IMR-90 (cell line): ENCODE results near the gene FMN1. TPM values are rescaled to one million over a fixed set of nuclear protein-coding genes. Genes with fewer than 3 reads are reported as not detected.

Experiments used
- ATAC-seq: fragments of 200-7000 bp; cut with Tn5 transposase; 2 replicates; pipeline ENCODE4 v1.9.1; 2020; ENCODE audit warnings: low read depth, mild to moderate bottlenecking, moderate library complexity
- BruUV-seq: library from RNA; stranded (reverse); fragments of 400-500 nt; replicated peaks from 2 replicates; lab custom pipeline; 2021; lab: Mats Ljungman, UMichigan
- CTCF ChIA-PET: fragments of 300-600 bp; formaldehyde crosslinking; extraction: SDS; loops from one replicate; lab custom pipeline; 2021; ENCODE audit warnings: antibody characterized with exemption; lab: Yijun Ruan, JAX
- POLR2A ChIA-PET: fragments of 300-600 bp; sonication (Branson Sonifier 250); formaldehyde crosslinking; loops from one replicate; lab custom pipeline; 2022; ENCODE audit warnings: antibody characterized with exemption; ENCODE audit not compliant: unreplicated experiment; lab: Charles Lee
- DNase-seq: peaks from one replicate; pipeline ENCODE4 v3.0.0; 2013
- H2AFZ ChIP-seq: replicated peaks from 2 replicates; pipeline ENCODE3; 2013; ENCODE audit warnings: low read length, mild to moderate bottlenecking; ENCODE audit not compliant: poor library complexity
- H2AK5ac ChIP-seq: 2 replicates; pipeline ENCODE4 v1.6.1; 2013; ENCODE audit warnings: low read depth, low read length, inconsistent platforms
- H2AK9ac ChIP-seq: replicated peaks from 2 replicates; pipeline ENCODE3; 2013; ENCODE audit warnings: mild to moderate bottlenecking, low read depth, low read length, moderate library complexity; ENCODE audit not compliant: poor library complexity
- H2BK120ac ChIP-seq: 2 replicates; pipeline ENCODE4 v1.6.1; 2013; ENCODE audit warnings: low read depth, low read length, inconsistent platforms
- H2BK15ac ChIP-seq: 3 replicates; pipeline ENCODE4 v1.6.1; 2013; ENCODE audit warnings: low read depth, low read length, inconsistent platforms
- H2BK20ac ChIP-seq: 2 replicates; pipeline ENCODE4 v1.6.1; 2013; ENCODE audit warnings: low read depth, mild to moderate bottlenecking, inconsistent platforms, low read length, moderate library complexity
- H2BK5ac ChIP-seq: 2 replicates; pipeline ENCODE4 v1.6.1; 2013; ENCODE audit warnings: mild to moderate bottlenecking, low read depth, low read length, inconsistent platforms; ENCODE audit not compliant: poor library complexity, severe bottlenecking
- H3K14ac ChIP-seq: replicated peaks from 2 replicates; pipeline ENCODE4 v1.6.1; 2013; ENCODE audit warnings: low read depth, low read length, inconsistent platforms
- H3K18ac ChIP-seq: 2 replicates; pipeline ENCODE4 v1.6.1; 2013; ENCODE audit warnings: low read depth, low read length, control low read depth
- H3K23ac ChIP-seq: 2 replicates; pipeline ENCODE4 v1.6.1; 2013; ENCODE audit warnings: low read depth, low read length, inconsistent platforms
- H3K27ac ChIP-seq: 2 replicates; pipeline ENCODE4 v1.5.1; 2013; ENCODE audit warnings: mild to moderate bottlenecking, control low read depth, low read length; ENCODE audit not compliant: insufficient read depth
- H3K27me3 ChIP-seq: 2 replicates; pipeline ENCODE4 v1.6.1; 2013; ENCODE audit warnings: low read length; ENCODE audit not compliant: control insufficient read depth, insufficient read depth
- H3K36me3 ChIP-seq: 2 replicates; pipeline ENCODE4 v1.6.1; 2013; ENCODE audit warnings: low read length, mixed read lengths; ENCODE audit not compliant: control insufficient read depth, insufficient read depth
- H3K4ac ChIP-seq: 2 replicates; pipeline ENCODE4 v1.6.1; 2013; ENCODE audit warnings: low read depth, low read length, inconsistent platforms
- H3K4me1 ChIP-seq: 2 replicates; pipeline ENCODE4 v1.6.1; 2013; ENCODE audit warnings: low read length, mixed read lengths; ENCODE audit not compliant: control insufficient read depth, insufficient read depth
- H3K4me2 ChIP-seq: 2 replicates; pipeline ENCODE4 v1.6.1; 2013; ENCODE audit warnings: low read depth, mild to moderate bottlenecking, control low read depth, low read length, moderate library complexity
- H3K4me3 ChIP-seq: 2 replicates; pipeline ENCODE4 v1.5.1; 2013; ENCODE audit warnings: low read depth, mild to moderate bottlenecking, control low read depth, low read length, moderate library complexity; ENCODE audit not compliant: insufficient read depth
- H3K56ac ChIP-seq: 2 replicates; pipeline ENCODE4 v1.6.1; 2013; ENCODE audit warnings: low read length, inconsistent platforms; ENCODE audit not compliant: insufficient read depth; ENCODE audit errors: extremely low read depth
- H3K79me1 ChIP-seq, 2 experiments: 2 replicates each; pipeline ENCODE4 v1.6.1; 2013; ENCODE audit warnings: low read length in 2 of 2, inconsistent platforms in 1 of 2, low read depth in 1 of 2
- H3K9ac ChIP-seq: 2 replicates; pipeline ENCODE4 v1.6.1; 2013; ENCODE audit warnings: low read depth, low read length, control low read depth
- H3K9me1 ChIP-seq: 2 replicates; pipeline ENCODE4 v1.6.1; 2013; ENCODE audit warnings: low read length, inconsistent platforms; ENCODE audit not compliant: insufficient read depth
- H3K9me3 ChIP-seq: 2 replicates; pipeline ENCODE4 v1.6.1; 2013; ENCODE audit warnings: low read length; ENCODE audit not compliant: control insufficient read depth, insufficient read depth
- H4K20me1 ChIP-seq: 2 replicates; pipeline ENCODE4 v1.6.1; 2013; ENCODE audit warnings: low read length, inconsistent platforms; ENCODE audit not compliant: insufficient read depth
- H4K5ac ChIP-seq: 2 replicates; pipeline ENCODE4 v1.6.1; 2013; ENCODE audit warnings: mild to moderate bottlenecking, low read depth, low read length, control low read depth
- H4K8ac ChIP-seq, 2 experiments: 2 replicates each; pipeline ENCODE4 v1.6.1; 2013; ENCODE audit warnings: low read depth in 2 of 2, low read length in 2 of 2, control low read depth in 1 of 2, inconsistent platforms in 1 of 2
- H4K91ac ChIP-seq: 2 replicates; pipeline ENCODE4 v1.6.1; 2013; ENCODE audit warnings: low read depth, low read length, inconsistent platforms; ENCODE audit not compliant: insufficient read depth
- BHLHE40 ChIP-seq: fragments of 150-350 bp; IDR thresholded peaks from 2 replicates; pipeline ENCODE4 v1.6.1; 2016; ENCODE audit warnings: mild to moderate bottlenecking, low read depth, low read length
- CEBPB ChIP-seq: IDR thresholded peaks from 2 replicates; pipeline ENCODE4 v1.6.1; 2012; ENCODE audit warnings: low read depth, low read length, improper control_type of control experiment
- CHD1 ChIP-seq: IDR thresholded peaks from 2 replicates; pipeline ENCODE4 v1.6.1; 2012; ENCODE audit warnings: low read depth, low read length, improper control_type of control experiment
- FOS ChIP-seq: fragments of 150-350 bp; IDR thresholded peaks from 2 replicates; pipeline ENCODE4 v1.6.1; 2016; ENCODE audit warnings: low read depth, low read length
- MAFK ChIP-seq: IDR thresholded peaks from 2 replicates; pipeline ENCODE4 v1.6.1; 2012; ENCODE audit warnings: low read depth, low read length, improper control_type of control experiment
- MAZ ChIP-seq: IDR thresholded peaks from 2 replicates; pipeline ENCODE4 v1.6.1; 2012; ENCODE audit warnings: low read depth, mild to moderate bottlenecking, low read length, improper control_type of control experiment, moderate library complexity, borderline replicate concordance
- MXI1 ChIP-seq: IDR thresholded peaks from 2 replicates; pipeline ENCODE4 v1.6.1; 2012; ENCODE audit warnings: low read depth, mild to moderate bottlenecking, low read length, moderate library complexity, borderline replicate concordance
- NFE2L2 ChIP-seq: fragments of 150-350 bp; IDR thresholded peaks from 2 replicates; pipeline ENCODE4 v1.6.1; 2016; ENCODE audit warnings: low read depth, mild to moderate bottlenecking, low read length
- POLR2A ChIP-seq: IDR thresholded peaks from 2 replicates; pipeline ENCODE4 v1.6.1; 2012; ENCODE audit warnings: mild to moderate bottlenecking, low read depth, low read length
- RAD21 ChIP-seq: IDR thresholded peaks from 2 replicates; pipeline ENCODE4 v1.6.1; 2012; ENCODE audit warnings: low read length, improper control_type of control experiment
- RCOR1 ChIP-seq: IDR thresholded peaks from 2 replicates; pipeline ENCODE4 v1.6.1; 2012; ENCODE audit warnings: mild to moderate bottlenecking, low read length, improper control_type of control experiment; ENCODE audit not compliant: insufficient replicate concordance
- RFX5 ChIP-seq: IDR thresholded peaks from 2 replicates; pipeline ENCODE4 v1.8.0; 2012; ENCODE audit warnings: low read depth, mild to moderate bottlenecking, low read length, moderate library complexity
- SMC3 ChIP-seq: fragments of 150-350 bp; IDR thresholded peaks from 2 replicates; pipeline ENCODE4 v1.6.1; 2016; ENCODE audit warnings: low read depth, mild to moderate bottlenecking, antibody characterized with exemption, low read length, moderate library complexity
- WGBS, 2 experiments: methylation state at CpG; one replicate each; pipeline versions ENCODE4 v1.1.5 to v1.1.7; 2013; ENCODE audit warnings: missing lambda C conversion rate in 2 of 2; ENCODE audit not compliant: insufficient read length in 1 of 2; ENCODE audit errors: extremely low coverage in 2 of 2; 5-methylcytosine and 5-hydroxymethylcytosine counted together
- dilution Hi-C: fragments of 300-500 bp; cut with HindIII; formaldehyde crosslinking; loops from one replicate; pipeline ENCODE4 v1.14.3; 2018; ENCODE audit warnings: low sequenced_read_pairs; ENCODE audit not compliant: unreplicated experiment
- in situ Hi-C: fragments of 300-500 bp; cut with MboI; formaldehyde crosslinking; loops from 3 replicates; pipeline ENCODE4 v1.14.3; 2019; ENCODE audit warnings: low sequenced_read_pairs, inconsistent platforms, mixed read lengths
- intact Hi-C: fragments of 100-400 bp; cut with micrococcal nuclease; formaldehyde crosslinking; loops from 2 replicates; pipeline ENCODE4 v1.10.0; 2022
- polyA plus RNA-seq, 3 experiments: library from polyadenylated mRNA; depleted of rRNA; stranded (reverse); fragments of >200 nt; gene quantifications; 2 replicates each; pipeline ENCODE4 v1.2.3, GENCODE V29; 2012; ENCODE audit warnings: low replicate concordance in 1 of 3
- total RNA-seq: library from RNA; depleted of rRNA; stranded (reverse); fragments of >200 nt; gene quantifications from 2 replicates; pipeline ENCODE4 v1.2.3, GENCODE V29; 2012
- TF ChIP-seq, protein P1 (sequence below): conservative IDR thresholded peaks from 2 replicates; pipeline ENCODE4 v1.5.1; 2012; ENCODE audit warnings: mild to moderate bottlenecking, low read depth, low read length, improper control_type of control experiment
- TF ChIP-seq, protein P2 (sequence below): fragments of 150-350 bp; IDR thresholded peaks from 2 replicates; pipeline ENCODE4 v1.6.1; 2017; ENCODE audit warnings: mild to moderate bottlenecking, antibody characterized with exemption, low read length, low read depth
- TF ChIP-seq, protein P3 (sequence below): fragments of 150-350 bp; IDR thresholded peaks from 2 replicates; pipeline ENCODE4 v1.6.1; 2016; ENCODE audit warnings: low read depth, mild to moderate bottlenecking, low read length, moderate library complexity, borderline replicate concordance

The FMN1 gene
- total and polyA plus RNA-seq, 2 of the 4 experiments (the other 2 are of a cell fraction): 7.3 to 17.6 TPM

DNA sequence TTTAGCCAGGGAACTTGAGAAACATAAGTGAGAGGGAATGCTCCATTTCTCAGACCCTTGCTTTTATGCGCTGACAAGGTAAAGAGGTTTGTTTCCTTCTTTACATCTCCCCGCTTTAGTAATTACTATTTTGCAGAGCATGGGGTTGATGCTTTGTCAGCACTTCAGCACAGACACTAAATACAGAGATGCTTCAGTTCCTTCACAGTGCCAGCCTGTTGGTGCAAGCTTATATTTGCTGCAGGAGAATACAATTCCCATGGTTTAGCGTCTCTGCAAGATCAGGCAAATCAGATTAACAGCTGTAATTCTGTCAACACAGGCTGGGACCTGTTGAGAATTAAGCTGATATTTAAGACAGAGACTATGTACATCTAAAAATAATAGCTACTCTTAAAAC is 2.9 kb downstream of the FMN1 start:
- Histone ChIP-seq H2AK9ac (no peak overlapping the region), H2AK5ac (no peak overlapping the region), H4K5ac (no peak overlapping the region), H3K79me1 (no peaks in the 10 kb centered on the region), H3K27ac (no peak overlapping the region), H3K9me3 (no peaks in the 10 kb centered on the region), H3K18ac (no peak overlapping the region), H3K14ac (no peak overlapping the region), H3K9ac (no peak overlapping the region), H2BK15ac (no peak overlapping the region), H3K4me3 (no peak overlapping the region), H3K27me3 (peaks cover 30% of the 10 kb centered on the region), H2BK5ac (no peak overlapping the region), H3K4ac (no peak overlapping the region), H4K8ac (no peak overlapping the region), H4K20me1 (no peaks in the 10 kb centered on the region), H3K4me1 (peaks cover 2% of the 10 kb centered on the region; the same call in 1 of the 2 replicates), H2BK20ac (no peak overlapping the region), H3K9me1 (0 out of 2 replicates have a peak, but pooled peaks cover 3% of the 10 kb centered on the region), H4K91ac (no peak overlapping the region), H3K23ac (no peak overlapping the region), H2BK120ac (no peak overlapping the region), H3K4me2 (no peak overlapping the region), H2AFZ (no peak overlapping the region), H3K56ac (no peak overlapping the region), H3K36me3 (no peaks in the 10 kb centered on the region)
- in situ Hi-C loops (no loop called here), intact Hi-C loops (no loop called here), dilution Hi-C loops (no loop called here)
- TF ChIP-seq MAZ (no peak), CEBPB (no peak), FOS (no peak), CHD1 (no peak), RFX5 (no peak), MAFK (no peak), MXI1 (no peak), RCOR1 (no peak), RAD21 (no peak), SMC3 (no peak), POLR2A (no peak), NFE2L2 (no peak), BHLHE40 (no peak)
- TF ChIP-seq, protein P1, sequence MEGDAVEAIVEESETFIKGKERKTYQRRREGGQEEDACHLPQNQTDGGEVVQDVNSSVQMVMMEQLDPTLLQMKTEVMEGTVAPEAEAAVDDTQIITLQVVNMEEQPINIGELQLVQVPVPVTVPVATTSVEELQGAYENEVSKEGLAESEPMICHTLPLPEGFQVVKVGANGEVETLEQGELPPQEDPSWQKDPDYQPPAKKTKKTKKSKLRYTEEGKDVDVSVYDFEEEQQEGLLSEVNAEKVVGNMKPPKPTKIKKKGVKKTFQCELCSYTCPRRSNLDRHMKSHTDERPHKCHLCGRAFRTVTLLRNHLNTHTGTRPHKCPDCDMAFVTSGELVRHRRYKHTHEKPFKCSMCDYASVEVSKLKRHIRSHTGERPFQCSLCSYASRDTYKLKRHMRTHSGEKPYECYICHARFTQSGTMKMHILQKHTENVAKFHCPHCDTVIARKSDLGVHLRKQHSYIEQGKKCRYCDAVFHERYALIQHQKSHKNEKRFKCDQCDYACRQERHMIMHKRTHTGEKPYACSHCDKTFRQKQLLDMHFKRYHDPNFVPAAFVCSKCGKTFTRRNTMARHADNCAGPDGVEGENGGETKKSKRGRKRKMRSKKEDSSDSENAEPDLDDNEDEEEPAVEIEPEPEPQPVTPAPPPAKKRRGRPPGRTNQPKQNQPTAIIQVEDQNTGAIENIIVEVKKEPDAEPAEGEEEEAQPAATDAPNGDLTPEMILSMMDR: no peak
- TF ChIP-seq, protein P2, sequence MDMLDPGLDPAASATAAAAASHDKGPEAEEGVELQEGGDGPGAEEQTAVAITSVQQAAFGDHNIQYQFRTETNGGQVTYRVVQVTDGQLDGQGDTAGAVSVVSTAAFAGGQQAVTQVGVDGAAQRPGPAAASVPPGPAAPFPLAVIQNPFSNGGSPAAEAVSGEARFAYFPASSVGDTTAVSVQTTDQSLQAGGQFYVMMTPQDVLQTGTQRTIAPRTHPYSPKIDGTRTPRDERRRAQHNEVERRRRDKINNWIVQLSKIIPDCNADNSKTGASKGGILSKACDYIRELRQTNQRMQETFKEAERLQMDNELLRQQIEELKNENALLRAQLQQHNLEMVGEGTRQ: no peak
- TF ChIP-seq, protein P3, sequence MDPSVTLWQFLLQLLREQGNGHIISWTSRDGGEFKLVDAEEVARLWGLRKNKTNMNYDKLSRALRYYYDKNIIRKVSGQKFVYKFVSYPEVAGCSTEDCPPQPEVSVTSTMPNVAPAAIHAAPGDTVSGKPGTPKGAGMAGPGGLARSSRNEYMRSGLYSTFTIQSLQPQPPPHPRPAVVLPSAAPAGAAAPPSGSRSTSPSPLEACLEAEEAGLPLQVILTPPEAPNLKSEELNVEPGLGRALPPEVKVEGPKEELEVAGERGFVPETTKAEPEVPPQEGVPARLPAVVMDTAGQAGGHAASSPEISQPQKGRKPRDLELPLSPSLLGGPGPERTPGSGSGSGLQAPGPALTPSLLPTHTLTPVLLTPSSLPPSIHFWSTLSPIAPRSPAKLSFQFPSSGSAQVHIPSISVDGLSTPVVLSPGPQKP: no peak
- ATAC-seq: no peak
- ChIA-PET POLR2A (no interaction called here), CTCF (no interaction called here)
- no CpG with 5 or more reads among the region's 3 CpGs for WGBS, 2 experiments
- BruUV-seq: no TSS peak
- no peak for DNase-seq
